ENCODE results near the gene SLC44A1.

SLC44A1 gene

GRCh38 chr9:105244003-105244733 lies at the start of gene SLC44A1:
TSS of gene SLC44A1 (plus strand) at chr9:105244651. CDS start at chr9:105244869, 218 bp downstream.
- DNase-seq, result peak; percentile 96 to 98

- no peak for DNase-seq
These were observed 49.2 kb upstream of the SLC44A1 start for GRCh38 chr9:105195259-105195658.

- no peak for DNase-seq
These were observed 46.4 kb upstream of the SLC44A1 start for GRCh38 chr9:105198023-105198422.

GRCh38 chr9:105198865-105199264 lies 45.6 kb upstream of the SLC44A1 start:
- no peak for DNase-seq

- no peak for DNase-seq
These were observed 40.0 kb upstream of the SLC44A1 start for GRCh38 chr9:105204416-105204815.

GRCh38 chr9:105205787-105206495 lies 38.5 kb upstream of the SLC44A1 start:
- DNase-seq, result no peak

- DNase-seq, result no peak
These were observed 38.0 kb upstream of the SLC44A1 start for GRCh38 chr9:105206496-105206820.

GRCh38 chr9:105206821-105207699 lies 37.4 kb upstream of the SLC44A1 start:
- no peak for DNase-seq

GRCh38 chr9:105216440-105217178 lies 27.8 kb upstream of the SLC44A1 start:
- DNase-seq, result no peak

- peak in 1 of 2 experiments; percentile 38 for DNase-seq
These were observed 25.8 kb upstream of the SLC44A1 start for GRCh38 chr9:105218673-105219072.

GRCh38 chr9:105219291-105219805 lies 25.1 kb upstream of the SLC44A1 start:
- no peak for DNase-seq

- no peak for DNase-seq
These were observed 24.0 kb upstream of the SLC44A1 start for GRCh38 chr9:105220451-105220850.

- DNase-seq, result no peak
These were observed 20.8 kb upstream of the SLC44A1 start for GRCh38 chr9:105223544-105224140.

GRCh38 chr9:105226055-105226454 lies 18.4 kb upstream of the SLC44A1 start:
- no peak for DNase-seq

GRCh38 chr9:105232207-105232606 lies 12.2 kb upstream of the SLC44A1 start:
- DNase-seq, result no peak

- no peak for DNase-seq
These were observed 10.6 kb upstream of the SLC44A1 start for GRCh38 chr9:105233873-105234272.

GRCh38 chr9:105236261-105236660 lies 8.2 kb upstream of the SLC44A1 start:
- no peak for DNase-seq

GRCh38 chr9:105237246-105237645 lies 7.2 kb upstream of the SLC44A1 start:
- no peak for DNase-seq

- no peak for DNase-seq
These were observed 6.1 kb upstream of the SLC44A1 start for GRCh38 chr9:105238302-105238701.

GRCh38 chr9:105241356-105242043 lies 3.0 kb upstream of the SLC44A1 start:
- no peak for DNase-seq

- DNase-seq, result no peak
These were observed 2.4 kb upstream of the SLC44A1 start for GRCh38 chr9:105242062-105242461.

GRCh38 chr9:105242557-105242956 lies 1.9 kb upstream of the SLC44A1 start:
- no peak for DNase-seq
